ENCODE measurements around the gene NRIP1.

DNA sequence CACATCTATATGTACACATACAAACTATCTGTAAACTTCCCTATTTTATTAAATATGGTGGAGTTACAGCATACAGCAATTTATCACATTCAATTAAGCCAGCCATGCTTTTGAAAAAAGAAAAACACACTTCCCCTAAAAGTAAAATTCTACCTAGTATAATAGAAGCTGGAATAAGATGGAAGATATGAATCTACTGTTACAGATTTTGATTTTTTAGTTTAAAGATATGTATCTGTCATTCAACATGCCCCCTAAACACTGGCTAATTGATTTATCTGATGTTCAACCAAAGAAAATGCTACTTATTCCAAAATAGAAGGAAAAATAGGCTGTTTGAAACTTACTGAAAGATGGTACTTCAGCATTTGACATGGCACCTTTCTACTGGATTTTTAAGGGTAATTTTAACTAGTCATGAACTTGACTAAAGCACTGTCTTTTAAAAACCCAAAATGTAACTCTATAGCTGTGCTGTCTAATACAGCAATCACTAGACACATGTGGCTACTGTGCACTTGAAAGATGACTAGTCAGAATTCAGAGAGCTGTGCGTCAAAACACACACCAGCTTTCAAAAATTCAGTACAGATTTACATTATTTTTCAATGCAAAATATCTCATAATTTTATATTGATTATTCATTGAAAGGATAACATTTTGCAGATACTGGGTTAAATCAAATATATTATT is 25.0 kb downstream of the NRIP1 start:
- TF ChIP-seq, protein P1, sequence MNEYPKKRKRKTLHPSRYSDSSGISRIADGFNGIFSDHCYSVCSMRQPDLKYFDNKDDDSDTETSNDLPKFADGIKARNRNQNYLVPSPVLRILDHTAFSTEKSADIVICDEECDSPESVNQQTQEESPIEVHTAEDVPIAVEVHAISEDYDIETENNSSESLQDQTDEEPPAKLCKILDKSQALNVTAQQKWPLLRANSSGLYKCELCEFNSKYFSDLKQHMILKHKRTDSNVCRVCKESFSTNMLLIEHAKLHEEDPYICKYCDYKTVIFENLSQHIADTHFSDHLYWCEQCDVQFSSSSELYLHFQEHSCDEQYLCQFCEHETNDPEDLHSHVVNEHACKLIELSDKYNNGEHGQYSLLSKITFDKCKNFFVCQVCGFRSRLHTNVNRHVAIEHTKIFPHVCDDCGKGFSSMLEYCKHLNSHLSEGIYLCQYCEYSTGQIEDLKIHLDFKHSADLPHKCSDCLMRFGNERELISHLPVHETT (CRISPR knock-in tag; conservative IDR thresholded peaks at IDR 0.05 in 1 of 2, IDR thresholded peaks at IDR 0.05 in 1 of 2): no peak
- TF ChIP-seq NCOA1 (IDR thresholded peaks at IDR 0.05; ENCODE audit: low read depth) (no peak), PHTF2 (CRISPR knock-in tag; IDR thresholded peaks at IDR 0.05) (no peak), SMARCC2 (IDR thresholded peaks at IDR 0.05; ENCODE audit: low read depth) (no peak)

Measured in K562 (cell line).